MM.1S (cell line): ENCODE measurements around the gene SDCBP2.

Source experiments
- CTCF ChIP-seq: fragments of 300-600 bp; sonication (generic); IDR thresholded peaks from 2 replicates; pipeline ENCODE4 v1.5.1; 2016; ENCODE audit warnings: antibody characterized with exemption, low read length, mixed read lengths
- EZH2 ChIP-seq: fragments of 300-600 bp; sonication (generic); optimal IDR thresholded peaks from 2 replicates; pipeline ENCODE3; 2017; ENCODE audit warnings: low read depth, mild to moderate bottlenecking, antibody characterized with exemption, low read length, mixed read lengths
- EZH2phosphoT487 ChIP-seq: fragments of 300-600 bp; sonication (generic); IDR thresholded peaks from 2 replicates; pipeline ENCODE4 v1.6.1; 2018; ENCODE audit warnings: antibody characterized with exemption, low read length

GRCh38 chr20:1296117-1296610 lies 32.8 kb downstream of the SDCBP2 start:
- no peak for TF ChIP-seq CTCF
- TF ChIP-seq EZH2, result no peak
- no peak for TF ChIP-seq EZH2phosphoT487
